ENCODE measurements around the gene ZNF599.
"Not testable (repeated sequence)": the region's sequence is repeated elsewhere in the genome, so short reads cannot be mapped to it uniquely, and the experiment has no call there.

Gene ZNF599

DNA sequence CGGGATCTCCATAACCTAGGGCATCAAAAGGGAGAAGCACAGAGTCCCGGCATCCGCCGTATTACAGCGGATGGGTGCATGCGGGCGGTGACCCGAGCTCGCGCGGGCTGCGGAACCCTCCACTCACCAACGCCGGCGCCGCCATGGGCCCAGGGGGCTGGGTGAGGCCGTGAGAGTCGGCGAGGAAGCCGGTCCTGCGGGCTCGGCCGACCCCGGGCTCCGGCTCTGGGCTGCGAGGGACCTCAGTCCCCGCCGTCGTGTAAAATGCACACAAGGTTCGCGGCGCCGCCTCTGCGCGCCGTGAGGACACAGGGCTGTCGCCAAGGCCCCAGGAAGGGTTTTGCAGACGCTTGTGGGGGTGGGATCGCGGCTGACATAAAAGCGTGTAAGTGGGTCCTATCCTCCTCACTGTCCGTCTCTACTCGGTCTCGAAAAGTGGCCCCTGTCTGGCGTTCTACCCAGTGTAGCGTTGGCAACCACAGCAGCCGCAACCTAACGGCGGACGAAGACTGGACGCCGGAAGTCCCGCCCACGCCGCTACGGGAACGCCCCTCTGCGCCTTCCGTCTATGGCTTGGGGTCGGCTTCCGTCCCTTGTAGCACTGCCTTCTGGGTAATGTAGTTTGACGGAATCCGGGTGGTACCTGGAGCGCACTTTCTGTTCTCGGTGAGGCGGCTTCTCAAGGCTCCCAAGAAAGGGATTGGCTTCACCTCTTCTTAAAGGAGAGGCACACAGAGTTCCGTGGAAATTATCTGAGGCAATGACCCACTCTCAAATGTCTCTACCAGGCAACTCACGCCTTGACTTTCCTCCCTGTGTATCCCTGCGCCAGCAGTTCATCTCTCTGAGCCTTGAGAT is at the start of gene ZNF599:
Gene ZNF599 (minus strand): TSS at position 519 of the 858 bp plus-strand sequence. CDS start 374 bp downstream, at position 145.
- DNase-seq (ENCODE audit: low read depth), result peak; percentile 92

GRCh38 chr19:34818270-34818669 is 45.3 kb upstream of the ZNF599 start:
- no peak for DNase-seq (ENCODE audit: low read depth)

- DNase-seq (ENCODE audit: low read depth), result no peak
Measured at GRCh38 chr19:34816708-34817107, 43.7 kb upstream of the ZNF599 start.

DNA sequence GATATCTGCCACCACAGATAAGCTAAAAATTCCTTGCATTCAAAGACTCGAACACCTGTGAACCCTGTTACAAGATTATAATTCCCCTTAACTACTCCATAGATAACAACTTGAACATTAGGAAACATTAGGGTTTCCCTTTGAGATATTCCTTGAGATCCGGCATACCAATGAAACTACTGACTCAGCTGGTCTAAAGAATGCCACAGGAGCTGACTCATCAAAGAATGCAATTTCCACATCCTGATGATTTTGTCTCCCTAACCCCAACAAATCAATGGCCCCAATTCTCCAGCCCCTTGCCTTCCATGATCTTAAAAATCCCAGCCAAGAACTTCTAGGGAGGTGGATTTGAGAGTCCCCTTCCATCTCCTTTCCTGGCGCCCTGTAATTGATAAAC is 35.6 kb upstream of the ZNF599 start:
- peak; percentile 81 for DNase-seq (ENCODE audit: low read depth)

DNA sequence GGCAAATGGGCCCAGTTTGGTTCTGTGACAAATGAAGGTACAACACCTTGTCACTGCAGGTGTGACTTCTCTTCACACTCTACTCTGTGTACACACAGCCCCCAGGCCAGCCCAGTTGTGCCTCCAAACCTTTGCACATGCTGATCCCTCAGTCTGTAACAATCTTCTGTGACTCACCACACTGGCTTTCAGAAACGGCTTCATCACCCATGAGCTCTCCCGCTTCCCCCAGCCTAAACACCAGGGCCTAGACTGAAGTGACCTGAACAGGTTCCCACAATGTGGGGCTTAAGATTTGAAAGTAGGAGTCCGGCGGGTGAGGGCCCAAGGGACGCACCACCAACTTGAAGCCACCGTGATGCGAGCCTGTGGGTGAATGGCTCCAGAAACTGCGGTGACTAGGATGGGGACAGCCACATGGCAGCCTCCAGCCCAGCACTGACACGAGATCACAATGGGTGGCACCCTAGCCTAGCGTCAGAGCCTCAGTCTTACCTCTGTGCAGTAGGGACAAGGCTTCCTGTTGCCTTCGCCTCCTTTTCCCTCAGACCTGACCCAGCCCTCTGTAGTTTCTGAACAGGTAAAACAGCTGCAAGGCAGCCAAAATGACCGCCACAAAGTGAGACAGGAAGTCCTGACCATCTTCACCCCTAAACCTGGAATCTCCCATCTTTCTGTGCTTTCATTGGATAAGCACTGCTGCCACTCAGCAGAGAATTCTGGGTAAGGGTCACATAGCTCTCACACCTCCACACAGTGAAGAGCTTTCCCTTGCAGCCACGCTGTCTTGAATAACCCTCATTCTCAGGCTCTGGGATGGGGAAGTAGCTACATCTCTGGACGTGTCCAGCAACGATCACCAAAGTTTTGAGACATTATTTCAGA is 34.2 kb upstream of the ZNF599 start:
- peak; percentile 47 for DNase-seq (ENCODE audit: low read depth)

GRCh38 chr19:34804115-34804514 is 31.1 kb upstream of the ZNF599 start:
- no peak for DNase-seq (ENCODE audit: low read depth)

GRCh38 chr19:34796953-34797352 is 23.9 kb upstream of the ZNF599 start:
- DNase-seq (ENCODE audit: low read depth), result not testable (repeated sequence)

GRCh38 chr19:34794066-34794960 is 21.3 kb upstream of the ZNF599 start:
- peak; percentile 15 for DNase-seq (ENCODE audit: low read depth)

- peak; percentile 9 for DNase-seq (ENCODE audit: low read depth)
Measured at GRCh38 chr19:34793565-34793964, 20.6 kb upstream of the ZNF599 start.

GRCh38 chr19:34788074-34788473 is 15.1 kb upstream of the ZNF599 start:
- no peak for DNase-seq (ENCODE audit: low read depth)

DNA sequence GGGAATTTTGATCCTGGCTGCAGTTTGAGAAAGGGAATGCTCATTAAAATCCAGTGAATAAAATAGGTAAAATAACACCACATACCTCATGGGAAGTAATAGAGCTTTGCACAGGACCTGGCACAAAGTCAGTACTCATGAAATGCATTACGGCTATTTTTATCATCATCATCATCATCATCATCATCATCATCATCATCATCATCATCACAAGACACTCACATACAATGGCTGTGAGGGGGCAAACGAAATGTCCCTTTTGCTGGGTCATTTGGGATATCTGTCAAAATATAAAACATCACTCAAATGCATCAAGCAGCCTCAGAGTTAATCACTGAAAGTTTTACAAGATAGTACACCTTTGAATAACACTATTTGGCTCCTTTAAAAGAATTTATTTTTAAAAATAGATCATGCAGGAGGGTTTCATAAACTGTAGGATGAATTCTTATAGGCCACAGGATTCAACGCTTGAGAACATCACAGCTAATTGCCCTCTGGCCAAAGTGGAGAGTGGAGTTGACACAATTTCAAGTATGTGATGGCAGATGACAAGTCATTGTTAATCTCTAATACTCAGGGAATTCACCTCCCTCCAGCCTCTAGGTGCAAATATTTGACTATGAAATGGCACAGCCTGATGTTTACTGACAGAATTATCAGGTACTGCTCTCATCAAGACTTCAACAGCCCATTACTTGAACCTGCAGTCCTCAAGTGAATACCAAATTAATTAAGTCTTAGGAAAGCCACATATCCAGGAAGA is 14.2 kb upstream of the ZNF599 start:
- DNase-seq (ENCODE audit: low read depth), result no peak

GRCh38 chr19:34786236-34786635 is 13.2 kb upstream of the ZNF599 start:
- DNase-seq (ENCODE audit: low read depth), result no peak

DNA sequence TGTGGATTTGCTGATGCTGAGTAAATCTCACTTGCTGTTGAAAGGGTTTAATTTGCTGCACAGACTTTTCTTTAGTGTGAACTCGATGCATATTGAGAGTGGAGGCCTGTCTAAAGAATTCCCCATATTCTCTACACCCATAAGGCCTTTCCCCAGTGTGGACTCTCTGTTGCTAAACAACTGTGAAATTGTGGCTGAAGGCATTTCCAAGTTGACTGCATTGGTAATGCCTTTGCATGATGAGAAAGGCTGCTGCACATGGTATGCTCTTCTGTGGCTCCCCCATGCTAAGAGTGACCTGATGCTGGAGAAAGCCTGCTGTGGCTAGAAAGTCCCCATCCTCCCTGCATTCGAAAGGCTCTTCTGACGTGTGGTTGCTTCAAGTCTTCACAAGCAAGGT is 6.6 kb upstream of the ZNF599 start:
- no peak for DNase-seq (ENCODE audit: low read depth)

GRCh38 chr19:34778342-34778741 is 5.3 kb upstream of the ZNF599 start:
- no peak for DNase-seq (ENCODE audit: low read depth)

- no peak for DNase-seq (ENCODE audit: low read depth)
Measured at GRCh38 chr19:34774857-34775256, 1.8 kb upstream of the ZNF599 start.

DNA sequence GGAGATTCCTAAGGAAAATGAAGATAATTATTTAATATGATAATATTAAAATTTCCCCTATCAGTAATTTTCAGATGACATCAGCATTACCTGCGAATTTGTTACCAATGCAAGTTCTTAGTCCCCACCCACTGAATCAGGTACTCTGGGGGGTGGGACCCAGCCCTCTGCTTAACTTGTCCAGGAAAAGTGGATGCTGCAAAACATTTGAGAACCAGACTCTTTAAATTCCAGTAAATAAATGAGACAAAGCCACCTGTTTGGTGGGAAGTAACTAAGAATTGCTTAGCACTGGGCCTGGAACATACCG is 495 bp upstream of the ZNF599 start:
- DNase-seq (ENCODE audit: low read depth), result no peak

DNA sequence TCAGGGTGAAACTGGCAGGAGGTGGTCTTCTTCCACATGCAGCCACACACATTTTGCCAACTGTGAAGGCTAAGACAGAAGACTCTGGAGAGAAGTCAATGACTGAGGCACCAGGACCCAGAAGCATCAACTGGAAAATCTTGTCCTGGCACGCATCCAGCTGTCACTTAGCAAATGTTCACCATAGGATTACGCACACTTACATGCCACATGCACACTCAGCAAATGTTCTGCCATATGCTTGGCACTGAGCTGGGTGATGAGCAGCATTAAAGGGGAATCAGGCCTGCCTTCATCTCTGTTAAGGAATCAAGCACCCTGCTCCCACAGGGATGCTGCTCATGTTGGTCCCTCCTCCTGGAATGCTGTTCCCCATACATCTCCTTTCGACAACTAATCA is 5.1 kb downstream of the ZNF599 start:
- DNase-seq (ENCODE audit: low read depth), result no peak

- DNase-seq (ENCODE audit: low read depth), result peak; percentile 82
Measured at GRCh38 chr19:34766386-34766785, 6.6 kb downstream of the ZNF599 start.

- no peak for DNase-seq (ENCODE audit: low read depth)
Measured at GRCh38 chr19:34759218-34759917, 13.6 kb downstream of the ZNF599 start.

DNA sequence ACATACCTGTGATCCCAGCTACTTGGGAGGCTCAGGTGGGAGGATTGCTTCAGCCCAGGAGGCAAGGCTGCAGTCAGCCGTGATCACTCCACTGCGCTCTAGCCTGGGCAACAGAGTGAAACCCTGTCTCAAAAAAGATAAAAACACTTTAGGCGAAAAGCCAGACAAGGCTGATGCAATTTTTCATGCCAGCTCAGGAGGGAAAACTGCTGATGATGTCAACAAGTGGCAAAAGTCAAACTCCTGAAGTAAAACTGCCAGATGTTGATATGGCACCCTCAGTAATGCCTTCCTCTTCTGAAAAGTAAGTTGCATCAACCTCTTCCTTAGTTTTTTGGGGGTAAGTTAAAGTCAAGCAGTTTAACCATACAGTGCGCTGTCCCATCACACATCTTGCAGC is 15.6 kb downstream of the ZNF599 start:
- DNase-seq (ENCODE audit: low read depth), result no peak

All from iris pigment epithelial cell (primary cell).